Lower lobe of right lung (tissue), 2 donors: Measurements from ENCODE around the gene SERTAD2. TPM values are rescaled to one million over a fixed set of nuclear protein-coding genes. Genes with fewer than 3 reads are reported as not detected.

Experiments
- ATAC-seq, 2 donors: fragments of 200-7000 bp; cut with Tn5 transposase; one replicate each; pipeline ENCODE4 v1.9.1; 2020 to 2022; ENCODE audit warnings: mild to moderate bottlenecking in 2 of 2, moderate library complexity in 2 of 2
- DNase-seq: peaks from one replicate; pipeline ENCODE4 v3.0.0-alpha.2; 2020
- H3K27ac ChIP-seq: fragments of 200-600 bp; one replicate; pipeline ENCODE4 v1.8.0; 2022
- H3K27me3 ChIP-seq: fragments of 200-600 bp; one replicate; pipeline ENCODE4 v1.8.0; 2022; ENCODE audit warnings: low read depth
- H3K36me3 ChIP-seq: fragments of 200-600 bp; one replicate; pipeline ENCODE4 v1.8.0; 2022; ENCODE audit warnings: mild to moderate bottlenecking
- H3K4me1 ChIP-seq: fragments of 200-600 bp; one replicate; pipeline ENCODE4 v1.8.0; 2022
- H3K4me3 ChIP-seq: fragments of 200-600 bp; one replicate; pipeline ENCODE4 v1.8.0; 2022; ENCODE audit warnings: mild to moderate bottlenecking
- H3K9me3 ChIP-seq: fragments of 200-600 bp; one replicate; pipeline ENCODE4 v1.8.0; 2022
- CTCF ChIP-seq: fragments of 200-600 bp; IDR thresholded peaks from one replicate; pipeline ENCODE4 v1.8.0; 2022; ENCODE audit warnings: antibody characterized with exemption, mild to moderate bottlenecking
- intact Hi-C: fragments of 100-400 bp; cut with DNase I; formaldehyde crosslinking; loops from one replicate; pipeline ENCODE4 v1.11.0; 2022
- total RNA-seq: library from RNA; stranded (reverse); fragmentation: NEBNext Ultra II Directional; extraction: Animal tissue kit (Norgen Biotek cat#: 25700); gene quantifications from one replicate; pipeline ENCODE4 v1.2.1, GENCODE V29; 2021
- donor health status: DM: no; HTN: yes; CAD: no; lungs with severe emphysema.

The SERTAD2 gene
- total RNA-seq, 1 donor from 2014 or later, result 20.1 TPM

GRCh38 chr2:64608867-64609226 is 44.9 kb downstream of the SERTAD2 start:
- DNase-seq (peak; percentile 55), ATAC-seq (peak; percentile 37 to 46)
- H3K36me3 ChIP-seq, result no peaks in the 10 kb centered on the region
- TF ChIP-seq CTCF, result no peak
- H3K4me1 ChIP-seq, result peaks cover 22% of the 10 kb centered on the region
- intact Hi-C loops, result no loop called here
- no peaks in the 10 kb centered on the region for H3K27me3 ChIP-seq
- no peaks in the 10 kb centered on the region for H3K9me3 ChIP-seq
- peak overlapping the region; percentile 83 for H3K27ac ChIP-seq
- H3K4me3 ChIP-seq, result peak overlapping the region; percentile 57

GRCh38 chr2:64607381-64608304 is 46.1 kb downstream of the SERTAD2 start:
- peaks cover 22% of the 10 kb centered on the region for H3K4me1 ChIP-seq
- DNase-seq (no peak), ATAC-seq (no peak)
- no peaks in the 10 kb centered on the region for H3K27me3 ChIP-seq
- no peak overlapping the region for H3K4me3 ChIP-seq
- H3K36me3 ChIP-seq, result no peaks in the 10 kb centered on the region
- H3K27ac ChIP-seq, result peak overlapping the region; percentile 62
- no peaks in the 10 kb centered on the region for H3K9me3 ChIP-seq
- intact Hi-C loops, result no loop called here
- TF ChIP-seq CTCF, result no peak

- Histone ChIP-seq H3K9me3 (no peaks in the 10 kb centered on the region), H3K27ac (peak overlapping the region; percentile 62), H3K36me3 (no peaks in the 10 kb centered on the region), H3K27me3 (no peaks in the 10 kb centered on the region), H3K4me1 (peaks cover 22% of the 10 kb centered on the region), H3K4me3 (peak overlapping the region; percentile 34)
- DNase-seq (peak; percentile 91), ATAC-seq (peak; percentile 79 to 86)
- intact Hi-C loops, result no loop called here
- TF ChIP-seq CTCF, result no peak
Observed at GRCh38 chr2:64606479-64607363, 47.0 kb downstream of the SERTAD2 start.

- TF ChIP-seq CTCF, result no peak
- Histone ChIP-seq H3K9me3 (no peaks in the 10 kb centered on the region), H3K36me3 (no peaks in the 10 kb centered on the region), H3K27ac (no peak overlapping the region), H3K4me3 (no peak overlapping the region), H3K27me3 (no peaks in the 10 kb centered on the region), H3K4me1 (peaks cover 22% of the 10 kb centered on the region)
- intact Hi-C loops, result no loop called here
- ATAC-seq (no peak), DNase-seq (no peak)
Observed at GRCh38 chr2:64605991-64606478, 47.7 kb downstream of the SERTAD2 start.

- intact Hi-C loops, result no loop called here
- no peak overlapping the region for H3K4me3 ChIP-seq
- peaks cover 22% of the 10 kb centered on the region for H3K4me1 ChIP-seq
- H3K9me3 ChIP-seq, result no peaks in the 10 kb centered on the region
- DNase-seq, result no peak
- no peaks in the 10 kb centered on the region for H3K27me3 ChIP-seq
- no peak for ATAC-seq
- no peak for TF ChIP-seq CTCF
- H3K36me3 ChIP-seq, result no peaks in the 10 kb centered on the region
- H3K27ac ChIP-seq, result no peak overlapping the region
Observed at GRCh38 chr2:64605026-64605471, 48.7 kb downstream of the SERTAD2 start.
